AG09309 (cell line): ENCODE results near the gene OR52A1.
"Not testable (repeated sequence)": the region's sequence is repeated elsewhere in the genome, so short reads cannot be mapped to it uniquely, and the experiment has no call there.

Source experiments
- DNase-seq: peaks from one replicate; pipeline ENCODE4 v3.0.0-alpha.2; 2010; ENCODE audit warnings: low read depth
- H3K4me3 ChIP-seq: 2 replicates; pipeline ENCODE4 v1.5.1; 2011; ENCODE audit warnings: mild to moderate bottlenecking, low read depth, low read length, moderate library complexity; ENCODE audit not compliant: control insufficient read depth
- TF ChIP-seq, protein P1 (sequence below): IDR thresholded peaks from 2 replicates; pipeline ENCODE4 v1.5.1; 2011; ENCODE audit warnings: mild to moderate bottlenecking, low read depth, low read length, inconsistent platforms; ENCODE audit not compliant: insufficient read depth, control insufficient read depth; ENCODE audit errors: missing control alignments

The OR52A1 gene

DNA sequence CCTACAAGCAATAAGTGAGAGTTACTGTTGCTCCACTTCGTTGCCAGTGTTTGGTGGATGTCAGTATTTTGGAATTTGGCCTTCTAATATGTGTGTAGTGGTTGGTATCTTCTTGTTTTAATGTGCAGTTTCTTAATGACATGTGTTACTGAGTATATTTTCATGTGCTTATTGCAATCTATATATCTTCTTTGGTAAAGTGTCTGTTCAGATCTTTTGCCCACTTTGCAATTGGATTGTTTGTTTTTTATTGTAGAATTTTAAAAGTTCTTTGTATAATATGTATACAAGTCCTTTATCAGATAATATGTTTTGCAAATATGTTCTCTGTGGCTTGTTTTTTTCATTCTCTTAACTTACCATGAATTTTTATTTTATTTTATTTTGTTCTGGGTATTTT, 38.2 kb upstream of the OR52A1 start:
- H3K4me3 ChIP-seq, result no peak overlapping the region
- TF ChIP-seq, protein P1, sequence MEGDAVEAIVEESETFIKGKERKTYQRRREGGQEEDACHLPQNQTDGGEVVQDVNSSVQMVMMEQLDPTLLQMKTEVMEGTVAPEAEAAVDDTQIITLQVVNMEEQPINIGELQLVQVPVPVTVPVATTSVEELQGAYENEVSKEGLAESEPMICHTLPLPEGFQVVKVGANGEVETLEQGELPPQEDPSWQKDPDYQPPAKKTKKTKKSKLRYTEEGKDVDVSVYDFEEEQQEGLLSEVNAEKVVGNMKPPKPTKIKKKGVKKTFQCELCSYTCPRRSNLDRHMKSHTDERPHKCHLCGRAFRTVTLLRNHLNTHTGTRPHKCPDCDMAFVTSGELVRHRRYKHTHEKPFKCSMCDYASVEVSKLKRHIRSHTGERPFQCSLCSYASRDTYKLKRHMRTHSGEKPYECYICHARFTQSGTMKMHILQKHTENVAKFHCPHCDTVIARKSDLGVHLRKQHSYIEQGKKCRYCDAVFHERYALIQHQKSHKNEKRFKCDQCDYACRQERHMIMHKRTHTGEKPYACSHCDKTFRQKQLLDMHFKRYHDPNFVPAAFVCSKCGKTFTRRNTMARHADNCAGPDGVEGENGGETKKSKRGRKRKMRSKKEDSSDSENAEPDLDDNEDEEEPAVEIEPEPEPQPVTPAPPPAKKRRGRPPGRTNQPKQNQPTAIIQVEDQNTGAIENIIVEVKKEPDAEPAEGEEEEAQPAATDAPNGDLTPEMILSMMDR, result no peak
- DNase-seq, result no peak

DNA sequence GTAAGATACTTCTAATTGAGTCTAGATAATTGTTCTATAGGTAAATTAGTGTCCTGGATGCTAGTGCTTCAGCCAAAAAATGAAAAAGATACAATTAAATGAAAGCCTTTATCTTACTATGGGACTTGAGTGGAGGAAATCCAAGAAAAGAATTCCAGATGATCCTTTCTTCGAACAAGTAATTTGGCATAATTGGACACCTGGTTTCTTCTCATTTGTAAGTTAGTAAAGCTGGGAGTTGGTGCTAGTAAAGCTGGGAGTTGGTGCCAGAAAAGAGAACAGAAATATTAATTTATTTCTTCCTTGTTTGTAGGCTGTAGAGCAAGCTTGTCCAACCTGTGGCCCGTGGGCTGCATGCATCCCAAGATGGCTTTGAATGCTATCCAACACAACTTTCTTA, 33.6 kb upstream of the OR52A1 start:
- TF ChIP-seq, protein P1, result no peak
- H3K4me3 ChIP-seq, result no peak overlapping the region
- DNase-seq, result no peak

DNA sequence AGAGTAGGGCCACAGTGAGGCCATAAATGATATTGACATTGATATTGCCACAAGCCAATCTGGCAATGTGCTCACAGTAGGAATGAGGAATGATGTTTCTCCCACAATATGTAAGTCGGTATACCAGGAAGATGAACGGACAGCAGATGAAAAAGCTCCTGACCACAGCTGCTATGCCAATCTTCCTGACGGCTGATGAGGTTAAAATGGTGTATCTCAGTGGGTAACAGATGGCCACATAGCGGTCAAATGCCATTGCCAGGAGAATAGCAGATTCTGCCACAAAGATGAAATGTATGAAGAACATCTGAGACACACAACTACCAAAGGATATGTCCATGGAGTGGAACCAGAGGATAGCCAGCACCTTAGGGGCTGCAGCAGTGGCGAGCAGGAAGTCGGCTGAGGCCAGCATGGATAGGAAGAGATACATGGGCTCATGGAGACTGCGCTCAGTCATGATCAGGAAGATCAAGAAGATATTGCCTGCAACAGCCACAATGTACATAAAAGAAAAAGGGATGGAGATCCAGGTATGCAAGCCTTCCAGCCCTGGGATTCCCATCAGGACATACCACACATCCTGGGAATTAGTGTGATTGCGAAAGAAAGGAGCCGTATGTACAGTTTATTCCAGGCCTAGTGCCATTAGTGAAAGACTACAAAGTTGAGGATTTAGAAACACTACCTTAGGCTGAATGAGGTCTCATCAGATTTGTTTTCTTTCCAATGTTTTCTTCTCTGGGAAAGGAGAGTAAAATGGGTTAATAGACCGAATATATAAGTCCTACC, 23.7 kb upstream of the OR52A1 start:
- TF ChIP-seq, protein P1, result no peak
- no peak overlapping the region for H3K4me3 ChIP-seq
- no peak for DNase-seq

DNA sequence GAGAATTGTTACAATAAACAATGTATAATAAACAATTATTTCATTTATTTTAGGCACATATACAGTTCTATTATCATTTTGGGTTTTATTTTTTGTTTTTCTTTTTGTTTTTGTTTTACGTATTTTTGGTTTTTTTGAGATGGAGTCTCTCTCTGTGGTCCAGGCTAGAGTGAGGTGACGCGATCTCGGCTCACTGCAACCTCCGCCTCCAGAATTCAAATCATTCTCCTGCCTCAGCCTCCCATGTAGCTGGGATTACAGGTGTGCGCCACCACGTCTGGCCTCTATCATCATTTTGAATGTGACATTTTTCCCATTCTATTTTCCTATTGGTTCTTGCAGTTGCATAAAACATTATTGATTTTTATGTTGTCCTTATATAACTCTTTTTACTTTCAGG, 20.4 kb upstream of the OR52A1 start:
- TF ChIP-seq, protein P1, result no peak
- H3K4me3 ChIP-seq, result no peak overlapping the region
- no peak for DNase-seq

DNA sequence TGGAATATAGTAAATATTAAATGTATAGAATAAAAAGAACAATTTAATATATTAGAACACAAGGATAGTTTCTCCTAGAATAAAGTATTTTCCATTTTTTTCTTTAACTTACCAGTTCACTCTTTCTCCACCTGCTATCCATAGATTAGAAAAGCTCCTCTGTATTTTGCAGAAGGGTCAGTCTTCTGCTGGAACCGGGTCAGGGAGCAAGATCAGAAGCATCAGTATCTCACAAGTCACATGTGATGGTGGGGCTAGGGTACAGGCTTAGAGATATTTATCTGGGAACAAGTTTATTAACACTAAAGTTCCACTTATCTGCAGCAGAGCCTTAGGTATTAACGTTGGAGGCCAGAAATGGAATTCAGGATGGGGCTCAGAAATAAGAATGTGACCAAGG, 17.3 kb upstream of the OR52A1 start:
- TF ChIP-seq, protein P1, result no peak
- no peak for DNase-seq
- H3K4me3 ChIP-seq, result no peak overlapping the region

DNA sequence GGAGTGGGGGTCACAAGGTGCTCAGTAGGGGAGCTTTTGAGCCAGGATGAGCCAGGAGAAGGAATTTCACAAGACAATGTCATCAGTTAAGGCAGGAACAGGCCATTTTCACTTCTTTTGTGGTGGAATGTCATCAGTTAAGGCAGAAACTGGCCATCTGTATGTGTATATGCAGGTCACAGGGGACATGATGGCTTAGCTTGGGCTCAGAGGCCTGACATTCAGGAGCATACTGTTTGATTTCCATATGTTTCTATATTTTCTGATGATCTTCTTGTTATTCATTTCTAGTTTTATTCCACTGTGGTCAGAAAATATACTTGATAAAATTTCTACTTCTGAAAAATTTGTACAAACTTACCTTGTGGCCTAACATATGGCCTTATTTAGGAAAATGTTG, 11.3 kb upstream of the OR52A1 start:
- not testable (repeated sequence) for H3K4me3 ChIP-seq, DNase-seq

DNA sequence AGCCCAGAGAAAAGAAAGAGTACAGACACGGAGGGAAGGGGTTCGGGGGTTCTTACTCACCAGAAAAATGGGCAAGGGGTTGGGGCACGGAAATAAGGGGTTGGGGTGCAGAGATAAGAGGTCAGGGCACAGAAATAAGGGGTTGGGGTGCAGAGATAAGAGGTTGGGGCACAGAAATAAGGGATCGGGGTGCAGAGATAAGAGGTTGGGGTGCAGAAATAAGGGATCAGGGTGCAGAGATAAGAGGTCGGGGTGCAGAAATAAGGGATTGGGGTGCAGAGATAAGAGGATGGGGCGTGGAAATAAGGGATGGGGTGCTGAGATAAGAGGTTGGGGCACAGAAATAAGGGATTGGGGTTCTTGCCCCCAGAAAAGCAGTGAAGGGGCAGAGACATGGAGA, 10.2 kb upstream of the OR52A1 start:
- DNase-seq, H3K4me3 ChIP-seq: not testable (repeated sequence)

DNA sequence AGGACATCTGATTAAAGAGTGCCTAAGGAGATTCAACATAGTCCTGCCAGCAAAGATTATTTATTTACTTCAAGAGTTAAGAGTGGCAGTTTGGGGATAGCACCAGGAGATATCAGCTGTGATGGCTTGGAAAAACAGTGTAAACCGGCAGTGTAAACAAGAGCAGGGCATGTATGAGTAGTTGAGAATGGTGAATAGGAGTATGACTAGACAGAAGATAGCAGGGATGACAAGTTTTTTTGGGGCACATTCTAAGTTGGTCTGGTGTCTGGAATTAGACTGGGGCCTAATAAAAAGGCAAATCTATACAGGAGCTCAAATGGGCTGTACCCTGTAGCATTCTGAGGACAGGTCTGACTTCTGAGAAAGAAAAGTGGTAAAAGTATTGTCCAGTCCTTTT, 6.5 kb upstream of the OR52A1 start:
- not testable (repeated sequence) for DNase-seq, H3K4me3 ChIP-seq

DNA sequence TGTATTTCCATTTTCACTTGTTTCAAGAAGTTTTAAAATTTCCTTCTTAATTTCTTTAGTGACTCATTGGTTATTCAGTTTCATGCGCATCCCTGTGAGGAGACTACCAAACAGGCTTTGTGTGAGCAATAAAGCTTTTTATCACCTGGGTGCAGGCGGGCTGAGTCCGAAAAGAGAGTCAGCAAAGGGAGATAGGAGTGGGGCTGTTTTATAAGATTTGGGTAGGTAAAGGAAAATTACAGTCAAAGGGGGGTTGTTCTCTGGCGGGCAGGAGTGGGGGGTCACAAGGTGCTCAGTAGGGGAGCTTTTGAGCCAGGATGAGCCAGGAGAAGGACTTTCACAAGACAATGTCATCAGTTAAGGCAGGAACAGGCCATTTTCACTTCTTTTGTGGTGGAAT, 5.7 kb upstream of the OR52A1 start:
- DNase-seq, H3K4me3 ChIP-seq: not testable (repeated sequence)
